ENCODE measurements around the gene MED1. TPM values are rescaled to one million over a fixed set of nuclear protein-coding genes. Genes with fewer than 3 reads are reported as not detected.

The MED1 gene
- total and polyA plus RNA-seq, 8 donors = 4.0 to 16.8 (median 10.0) TPM

- intact Hi-C loops (cut with DNase I) = no loop called here
- no peak for FAIRE-seq
Measured at GRCh38 chr17:39462631-39463375, 11.7 kb upstream of the MED1 start.

GRCh38 chr17:39461926-39462569 is 11.0 kb upstream of the MED1 start:
- ATAC-seq = peak; percentile 26 to 57 (median 48)
- H3K9me3 ChIP-seq = no peaks in the 10 kb centered on the region
- peak overlapping the region; percentile 76 to 91 (median 86) for H3K4me3 ChIP-seq
- WGBS, 2 donors = 0 to 1% methylated on average over 34 of the region's 34 CpGs
- no peaks in the 10 kb centered on the region for H3K36me3 ChIP-seq
- H3K27me3 ChIP-seq = no peaks in the 10 kb centered on the region
- FAIRE-seq = no peak
- intact Hi-C loops (cut with DNase I) = no loop called here
- DNase-seq = peak in 3 of 6 donors; percentile 29 to 36 (median 31)
- no peak for TF ChIP-seq CTCF (IDR thresholded peaks at IDR 0.05)
- H3K27ac ChIP-seq = peak overlapping the region; percentile 90 to 97 (median 96)
- peaks cover 6 to 17% (median 6%) of the 10 kb centered on the region in 3 donors for H3K4me1 ChIP-seq

More at GRCh38 chr17:39462631-39463375, 11.7 kb upstream of the MED1 start:
- DNase-seq = peak in 5 of 6 donors; percentile 20 to 57 (median 25)
- no peak for TF ChIP-seq CTCF (IDR thresholded peaks at IDR 0.05)
- ATAC-seq = peak in 1 of 4 donors; percentile 0
- WGBS, 2 donors = 1% methylated on average over 28 of the region's 28 CpGs
- no peaks in the 10 kb centered on the region for H3K27me3 ChIP-seq
- H3K9me3 ChIP-seq = no peaks in the 10 kb centered on the region
- peaks cover 6 to 17% (median 6%) of the 10 kb centered on the region in 3 donors for H3K4me1 ChIP-seq
- no peaks in the 10 kb centered on the region for H3K36me3 ChIP-seq
- peak overlapping the region in 3 of 4 donors; percentile 96 to 97 (median 97) for H3K27ac ChIP-seq
- peak overlapping the region; percentile 76 to 91 (median 86) for H3K4me3 ChIP-seq

GRCh38 chr17:39461113-39461925 is 10.3 kb upstream of the MED1 start, which contains the start of gene CDK12:
Gene CDK12 (plus strand): TSS chr17:39461486. CDS start chr17:39462072, 586 bp downstream.
- Histone ChIP-seq H3K27ac (peak within 1 kb of the TSS; percentile 90 to 97 (median 96)), H3K4me1 (peaks cover 6 to 17% (median 6%) of the 10 kb centered on the region in 3 donors), H3K9me3 (no peaks in the 10 kb centered on the region), H3K4me3 (peak within 1 kb of the TSS; percentile 76 to 91 (median 86)), H3K36me3 (no peaks in the 10 kb centered on the region), H3K27me3 (no peaks in the 10 kb centered on the region)
- DNase-seq (peak; percentile 91 to 97 (median 96)), ATAC-seq (peak; percentile 90 to 96 (median 90)), FAIRE-seq (peak; percentile 94)
- TF ChIP-seq CTCF (IDR thresholded peaks at IDR 0.05) = no peak
- intact Hi-C loops (cut with DNase I) = no loop called here
- WGBS, 2 donors = 1 to 2% methylated on average over 49 to 51 of the region's 51 CpGs

- WGBS, 2 donors = 61 to 78% methylated on average over 4 of the region's 4 CpGs
- ATAC-seq (no peak), DNase-seq (no peak), FAIRE-seq (no peak)
- intact Hi-C loops (cut with DNase I) = no loop called here
- Histone ChIP-seq H3K27ac (no peak overlapping the region), H3K9me3 (no peaks in the 10 kb centered on the region), H3K4me3 (no peak overlapping the region), H3K36me3 (no peaks in the 10 kb centered on the region), H3K27me3 (no peaks in the 10 kb centered on the region), H3K4me1 (peaks cover 0 to 5% (median 4%) of the 10 kb centered on the region in 3 donors)
- no peak for TF ChIP-seq CTCF (IDR thresholded peaks at IDR 0.05)
Measured at GRCh38 chr17:39455919-39456318, 4.9 kb upstream of the MED1 start.
